Tibial artery (tissue), 4 donors: ENCODE measurements around the gene CSF2.

ENCODE experiments used
- DNase-seq, 2 donors: peaks; one replicate each; pipeline ENCODE4 v3.0.0-alpha.2; 2019
- H3K27ac ChIP-seq, 2 donors: fragments of 200-600 bp; sonication (generic) in 1 of 2; 1 replicate in 1 of 2; 2 replicates in 1 of 2; pipeline ENCODE4 v1.5.1; 2018 to 2019; ENCODE audit warnings: mild to moderate bottlenecking in 1 of 2
- H3K27me3 ChIP-seq, 2 donors: fragments of 200-600 bp; sonication (generic) in 1 of 2; one replicate each; pipeline versions ENCODE4 v1.5.1 to v1.6.0; 2016 to 2019
- H3K36me3 ChIP-seq, 3 donors: fragments of 200-600 bp; sonication (generic) in 2 of 3; one replicate each; pipeline ENCODE4 v1.5.1; 2016 to 2019; ENCODE audit warnings: mild to moderate bottlenecking in 2 of 3
- H3K4me1 ChIP-seq, 4 donors: fragments of 200-600 bp; sonication (generic) in 2 of 4; 1 replicate in 3 of 4; 2 replicates in 1 of 4; pipeline ENCODE4 v1.5.1; 2016 to 2019
- H3K4me3 ChIP-seq, 2 donors: fragments of 200-600 bp; sonication (generic) in 1 of 2; 1 replicate in 1 of 2; 2 replicates in 1 of 2; pipeline ENCODE4 v1.5.1; 2018 to 2019; ENCODE audit warnings: mild to moderate bottlenecking in 2 of 2
- H3K9me3 ChIP-seq, 3 donors: fragments of 200-600 bp; sonication (generic) in 1 of 3; one replicate each; pipeline ENCODE4 v1.5.1; 2016 to 2019
- CTCF ChIP-seq, 2 experiments: fragments of 200-600 bp in 1 of 2; fragments of 450-650 bp in 1 of 2; IDR thresholded peaks; one replicate each; pipeline ENCODE4 v1.5.1; 2017 to 2019; ENCODE audit warnings: antibody characterized with exemption in 2 of 2, mild to moderate bottlenecking in 1 of 2, moderate library complexity in 1 of 2
- intact Hi-C: fragments of 100-400 bp; cut with DNase I; formaldehyde crosslinking; loops from one replicate; pipeline ENCODE4 v1.15.0; 2023; ENCODE audit warnings: low total_unique reads

The CSF2 gene

GRCh38 chr5:132075719-132076077 is 2.1 kb downstream of the CSF2 start:
- no peaks in the 10 kb centered on the region for H3K27me3 ChIP-seq
- intact Hi-C loops = no loop called here
- no peak overlapping the region for H3K4me3 ChIP-seq
- no peak overlapping the region for H3K27ac ChIP-seq
- no peaks in the 10 kb centered on the region for H3K9me3 ChIP-seq
- TF ChIP-seq CTCF (IDR thresholded peaks at IDR 0.05) = no peak
- no peaks in the 10 kb centered on the region for H3K4me1 ChIP-seq
- no peaks in the 10 kb centered on the region for H3K36me3 ChIP-seq
- no peak for DNase-seq

GRCh38 chr5:132076202-132076830 is 2.7 kb downstream of the CSF2 start:
- TF ChIP-seq CTCF (IDR thresholded peaks at IDR 0.05) = no peak
- Histone ChIP-seq H3K36me3 (no peaks in the 10 kb centered on the region), H3K4me1 (no peaks in the 10 kb centered on the region), H3K27me3 (no peaks in the 10 kb centered on the region), H3K27ac (no peak overlapping the region), H3K9me3 (no peaks in the 10 kb centered on the region), H3K4me3 (no peak overlapping the region)
- intact Hi-C loops = no loop called here
- no peak for DNase-seq

- Histone ChIP-seq H3K9me3 (no peaks in the 10 kb centered on the region), H3K4me1 (no peaks in the 10 kb centered on the region), H3K36me3 (no peaks in the 10 kb centered on the region), H3K27ac (no peak overlapping the region), H3K4me3 (no peak overlapping the region), H3K27me3 (no peaks in the 10 kb centered on the region)
- DNase-seq = no peak
- TF ChIP-seq CTCF (IDR thresholded peaks at IDR 0.05) = no peak
- intact Hi-C loops = no loop called here
These were observed 3.4 kb downstream of the CSF2 start for GRCh38 chr5:132076983-132077382.

DNA sequence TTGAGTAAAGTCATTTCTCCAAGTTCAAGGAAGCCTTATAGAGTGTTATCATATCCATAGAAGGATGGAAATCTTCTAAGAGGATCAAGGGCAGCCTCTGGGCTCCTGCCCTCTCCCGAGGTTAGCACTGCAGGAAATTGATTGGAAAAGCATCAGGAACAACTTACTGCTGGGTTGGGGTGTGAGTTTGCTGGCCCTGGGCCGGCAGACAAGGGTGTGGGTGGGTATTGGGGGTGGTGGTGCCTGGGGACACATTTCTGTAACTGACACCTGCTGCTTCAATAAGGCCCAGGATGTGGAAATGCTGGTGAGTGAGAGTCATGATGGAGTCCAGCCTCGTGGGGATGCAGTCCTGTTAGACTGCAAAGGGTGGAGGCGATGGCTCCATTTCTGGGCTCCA is 5.5 kb downstream of the CSF2 start:
- Histone ChIP-seq H3K4me1 (no peaks in the 10 kb centered on the region), H3K9me3 (no peaks in the 10 kb centered on the region), H3K27me3 (no peaks in the 10 kb centered on the region), H3K36me3 (no peaks in the 10 kb centered on the region), H3K27ac (no peak overlapping the region), H3K4me3 (no peak overlapping the region)
- intact Hi-C loops = no loop called here
- no peak for DNase-seq
- TF ChIP-seq CTCF (IDR thresholded peaks at IDR 0.05) = no peak

DNA sequence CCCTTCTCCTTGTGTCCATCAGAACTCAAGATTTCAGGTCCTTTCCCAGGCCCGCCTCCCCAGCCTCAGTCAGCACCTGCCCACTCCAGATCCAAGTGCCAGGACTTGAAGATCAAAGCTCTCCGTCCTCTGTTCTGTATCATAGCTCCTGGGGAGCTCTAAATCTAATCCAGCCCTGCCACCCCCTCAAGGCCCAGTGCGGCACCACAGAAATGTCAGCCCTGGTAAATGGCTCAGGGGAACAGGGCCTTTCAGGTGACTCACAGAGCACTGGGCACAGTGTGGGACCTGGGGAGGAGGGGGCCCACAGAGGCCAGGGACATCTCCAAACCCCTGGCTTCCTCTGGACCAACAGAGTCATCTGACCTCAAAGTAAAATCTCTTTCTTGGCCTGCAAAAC is 6.0 kb downstream of the CSF2 start:
- DNase-seq = no peak
- no peak for TF ChIP-seq CTCF (IDR thresholded peaks at IDR 0.05)
- no peaks in the 10 kb centered on the region for H3K36me3 ChIP-seq
- H3K9me3 ChIP-seq = no peaks in the 10 kb centered on the region
- no peaks in the 10 kb centered on the region for H3K4me1 ChIP-seq
- no peak overlapping the region for H3K27ac ChIP-seq
- H3K4me3 ChIP-seq = no peak overlapping the region
- intact Hi-C loops = no loop called here
- H3K27me3 ChIP-seq = no peaks in the 10 kb centered on the region

DNA sequence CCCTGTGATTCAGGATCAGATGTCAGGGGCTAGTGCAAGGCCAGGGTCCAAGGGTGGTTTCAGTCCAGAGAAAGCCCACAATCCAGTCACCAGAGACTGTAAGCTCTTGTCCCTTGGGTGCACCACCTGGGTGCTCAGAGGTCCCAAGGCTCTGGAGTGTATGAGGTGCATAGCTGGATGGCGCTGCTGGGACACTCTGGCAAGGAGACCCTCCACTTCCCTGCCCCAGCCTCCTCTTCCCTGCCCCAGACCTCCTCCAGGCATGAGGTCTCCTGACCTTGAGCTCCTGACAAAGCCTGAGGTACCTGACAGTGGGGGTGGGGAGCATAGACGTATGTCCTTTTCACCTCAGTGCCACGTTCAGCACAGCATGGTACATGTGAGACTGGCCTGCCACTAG is 7.0 kb downstream of the CSF2 start:
- intact Hi-C loops = no loop called here
- Histone ChIP-seq H3K36me3 (no peaks in the 10 kb centered on the region), H3K4me1 (peaks cover 0 to 7% (median 4%) of the 10 kb centered on the region in 4 donors), H3K27ac (no peak overlapping the region), H3K4me3 (no peak overlapping the region), H3K9me3 (no peaks in the 10 kb centered on the region), H3K27me3 (no peaks in the 10 kb centered on the region)
- TF ChIP-seq CTCF (IDR thresholded peaks at IDR 0.05) = no peak
- no peak for DNase-seq
